ENCODE measurements around the gene YWHAG. TPM values are rescaled to one million over a fixed set of nuclear protein-coding genes. Genes with fewer than 3 reads are reported as not detected.
"Not testable (repeated sequence)": the region's sequence is repeated elsewhere in the genome, so short reads cannot be mapped to it uniquely, and the experiment has no call there.

Gene YWHAG
- total and polyA plus RNA-seq, 9 of the 15 experiments (the other 6 are each of a cell fraction or from before 2014, with no cell fraction given): 30.4 to 246 (median 94.5) TPM

GRCh38 chr7:76403097-76403496 lies 44.3 kb upstream of the YWHAG start:
- peaks cover 3 to 14% of the 10 kb centered on the region in 2 experiments; a peak in 3 of 5 replicates for H3K4me1 ChIP-seq (replicated peaks in 1 of 2; ENCODE audit: control insufficient read depth in 2 of 2, insufficient read depth in 2 of 2, low read length in 2 of 2)
- DNase-seq (ENCODE audit: extremely low read depth in 1 of 4, low spot score in 3 of 4); ATAC-seq; H4K20me1 ChIP-seq (replicated peaks; ENCODE audit: control insufficient read depth, insufficient read depth, low read length); H3K27me3 ChIP-seq (ENCODE audit: control insufficient read depth in 2 of 2, insufficient read depth in 2 of 2, low read length in 2 of 2); BruUV-seq (replicated peaks); CTCF ChIA-PET (ENCODE audit: low intra/inter-chr PET ratio); H3K4me2 ChIP-seq (ENCODE audit: insufficient read depth, low read length); H2AFZ ChIP-seq (ENCODE audit: low read depth, low read length); POLR2A ChIA-PET; in situ Hi-C loops (cut with MboI); H3K9ac ChIP-seq (ENCODE audit: insufficient read depth in 1 of 2, low read depth in 2 of 2, low read length in 2 of 2); H3K4me3 ChIP-seq; H3K27ac ChIP-seq (ENCODE audit: extremely low read depth, low read depth, low read length); H3K79me2 ChIP-seq (ENCODE audit: control insufficient read depth, insufficient read depth, low read length); intact Hi-C loops (cut with micrococcal nuclease); H3K9me3 ChIP-seq (replicated peaks; ENCODE audit: control insufficient read depth, insufficient read depth, low read depth, low read length); H3K9me1 ChIP-seq (ENCODE audit: control insufficient read depth, insufficient read depth, low read length); H3K36me3 ChIP-seq (ENCODE audit: control insufficient read depth, insufficient read depth, low read length); FAIRE-seq: not testable (repeated sequence)
- TF ChIP-seq ZNF316 (IDR thresholded peaks at IDR 0.05): 0 out of 2 replicates have a peak, but pooled peaks have one; percentile 30
- TF ChIP-seq, protein P1, sequence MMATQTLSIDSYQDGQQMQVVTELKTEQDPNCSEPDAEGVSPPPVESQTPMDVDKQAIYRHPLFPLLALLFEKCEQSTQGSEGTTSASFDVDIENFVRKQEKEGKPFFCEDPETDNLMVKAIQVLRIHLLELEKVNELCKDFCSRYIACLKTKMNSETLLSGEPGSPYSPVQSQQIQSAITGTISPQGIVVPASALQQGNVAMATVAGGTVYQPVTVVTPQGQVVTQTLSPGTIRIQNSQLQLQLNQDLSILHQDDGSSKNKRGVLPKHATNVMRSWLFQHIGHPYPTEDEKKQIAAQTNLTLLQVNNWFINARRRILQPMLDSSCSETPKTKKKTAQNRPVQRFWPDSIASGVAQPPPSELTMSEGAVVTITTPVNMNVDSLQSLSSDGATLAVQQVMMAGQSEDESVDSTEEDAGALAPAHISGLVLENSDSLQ (IDR thresholded peaks at IDR 0.05): peak; percentile 71
- TF ChIP-seq MAFF (IDR thresholded peaks at IDR 0.05; ENCODE audit: low read length): peak; percentile 21; the same call in 1 of the 2 replicates
- TF ChIP-seq C11orf30 (IDR thresholded peaks at IDR 0.05; ENCODE audit: low read depth): peak; percentile 22; the same call in 1 of the 2 replicates
- 78% methylated on average over 6 of the region's 8 CpGs for WGBS (ENCODE audit: insufficient coverage, low coverage, missing lambda C conversion rate)

GRCh38 chr7:76400248-76400647 lies 41.5 kb upstream of the YWHAG start:
- Histone ChIP-seq H2AFZ (ENCODE audit: low read depth, low read length) (no peak overlapping the region), H3K36me3 (ENCODE audit: control insufficient read depth, insufficient read depth, low read length) (peaks cover 3% of the 10 kb centered on the region; the same call in 1 of the 3 replicates), H3K4me1 (replicated peaks in 1 of 2; ENCODE audit: control insufficient read depth in 2 of 2, insufficient read depth in 2 of 2, low read length in 2 of 2) (peaks cover 23 to 36% of the 10 kb centered on the region in 2 experiments), H3K9ac (ENCODE audit: insufficient read depth in 1 of 2, low read depth in 2 of 2, low read length in 2 of 2) (0 out of 4 replicates have a peak overlapping the region, but pooled peaks of 1 of the 2 experiments have one; percentile 1), H4K20me1 (replicated peaks; ENCODE audit: control insufficient read depth, insufficient read depth, low read length) (no peaks in the 10 kb centered on the region), H3K4me3 (no peak overlapping the region), H3K4me2 (ENCODE audit: insufficient read depth, low read length) (no peak overlapping the region), H3K79me2 (ENCODE audit: control insufficient read depth, insufficient read depth, low read length) (peaks cover 14% of the 10 kb centered on the region), H3K9me3 (replicated peaks; ENCODE audit: control insufficient read depth, insufficient read depth, low read depth, low read length) (no peaks in the 10 kb centered on the region), H3K9me1 (ENCODE audit: control insufficient read depth, insufficient read depth, low read length) (no peaks in the 10 kb centered on the region), H3K27ac (ENCODE audit: extremely low read depth, low read depth, low read length) (no peak overlapping the region), H3K27me3 (ENCODE audit: control insufficient read depth in 2 of 2, insufficient read depth in 2 of 2, low read length in 2 of 2) (no peaks in the 10 kb centered on the region)
- in situ Hi-C loops (cut with MboI): no loop called here
- ATAC-seq (no peak), FAIRE-seq (no peak), DNase-seq (ENCODE audit: extremely low read depth in 1 of 4, low spot score in 3 of 4) (no peak)
- peak; percentile 93 for TF ChIP-seq HNRNPL (IDR thresholded peaks at IDR 0.05; ENCODE audit: low read depth, low read length)
- TF ChIP-seq TRIM25 (IDR thresholded peaks at IDR 0.05; ENCODE audit: borderline replicate concordance): no peak
- TF ChIP-seq RBFOX2 (IDR thresholded peaks at IDR 0.05; ENCODE audit: low read depth, low read length): peak; percentile 47; the same call in 1 of the 2 replicates
- no TSS peak for BruUV-seq (replicated peaks)
- intact Hi-C loops (cut with micrococcal nuclease): no loop called here
- WGBS (ENCODE audit: insufficient coverage, low coverage, missing lambda C conversion rate): 89% methylated on average over 22 of the region's 23 CpGs
- CTCF ChIA-PET (ENCODE audit: low intra/inter-chr PET ratio): no interaction called here
- POLR2A ChIA-PET: interaction anchor here (1.3 to 1.8 kb wide), 2 partner anchors 11 kb away, joined by 3 to 5 read pairs; no protein-coding TSS in a partner anchor
